HL-60 (cell line): ENCODE results near the gene FBLN7.

ENCODE experiments used
- POLR2AphosphoS5 ChIP-seq: IDR thresholded peaks from 2 replicates; pipeline ENCODE4 v1.6.1; 2012; ENCODE audit warnings: low read depth
- SPI1 ChIP-seq: IDR thresholded peaks from 2 replicates; pipeline ENCODE4 v1.6.1; 2012; ENCODE audit warnings: low read depth, mild to moderate bottlenecking, borderline replicate concordance
- TF ChIP-seq, protein P1 (sequence below): IDR thresholded peaks from one replicate; pipeline ENCODE4 v1.5.1; 2011; ENCODE audit warnings: low read length, control low read depth, inconsistent platforms; ENCODE audit not compliant: insufficient read depth

DNA sequence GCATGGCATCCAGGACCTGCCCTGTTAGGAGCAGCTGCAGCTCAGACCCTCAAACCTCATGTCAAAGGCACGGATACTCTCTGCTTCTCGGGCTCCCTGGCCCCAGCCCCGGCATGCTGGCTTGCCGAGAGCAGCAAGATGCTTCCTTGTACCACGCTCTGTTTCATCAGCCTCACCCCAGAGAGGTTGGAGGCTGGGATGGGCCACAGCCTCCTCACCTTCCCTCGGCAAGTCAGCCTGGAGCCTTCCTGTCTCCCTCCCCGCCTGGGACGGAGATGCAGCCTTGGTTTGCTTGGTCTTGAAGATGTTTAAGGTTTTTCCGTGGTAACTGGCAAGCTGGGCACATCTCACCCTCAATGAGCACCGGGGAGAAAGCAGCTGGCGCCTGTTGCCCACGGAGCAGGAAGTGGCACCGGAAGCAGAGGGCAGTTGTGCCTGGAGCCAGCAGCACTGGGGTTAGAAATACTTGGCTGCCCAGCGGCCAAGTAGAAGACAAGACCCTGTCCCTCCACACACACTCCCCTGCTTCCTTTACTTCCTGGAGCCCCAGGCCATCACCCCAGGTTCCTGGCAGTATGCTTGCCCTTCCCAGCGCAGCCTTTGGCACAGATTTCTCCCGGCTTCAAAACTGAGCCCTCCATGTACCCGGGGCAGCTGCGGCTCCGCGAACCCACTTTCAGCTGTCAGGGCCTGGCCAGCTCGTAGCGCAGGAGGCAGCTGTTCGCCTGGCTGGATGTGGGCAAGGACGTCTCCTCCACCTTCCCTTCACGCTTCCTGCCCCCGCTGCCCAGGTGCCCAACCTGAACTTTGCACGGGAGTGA, 17.4 kb downstream of the FBLN7 start:
- TF ChIP-seq, protein P1, sequence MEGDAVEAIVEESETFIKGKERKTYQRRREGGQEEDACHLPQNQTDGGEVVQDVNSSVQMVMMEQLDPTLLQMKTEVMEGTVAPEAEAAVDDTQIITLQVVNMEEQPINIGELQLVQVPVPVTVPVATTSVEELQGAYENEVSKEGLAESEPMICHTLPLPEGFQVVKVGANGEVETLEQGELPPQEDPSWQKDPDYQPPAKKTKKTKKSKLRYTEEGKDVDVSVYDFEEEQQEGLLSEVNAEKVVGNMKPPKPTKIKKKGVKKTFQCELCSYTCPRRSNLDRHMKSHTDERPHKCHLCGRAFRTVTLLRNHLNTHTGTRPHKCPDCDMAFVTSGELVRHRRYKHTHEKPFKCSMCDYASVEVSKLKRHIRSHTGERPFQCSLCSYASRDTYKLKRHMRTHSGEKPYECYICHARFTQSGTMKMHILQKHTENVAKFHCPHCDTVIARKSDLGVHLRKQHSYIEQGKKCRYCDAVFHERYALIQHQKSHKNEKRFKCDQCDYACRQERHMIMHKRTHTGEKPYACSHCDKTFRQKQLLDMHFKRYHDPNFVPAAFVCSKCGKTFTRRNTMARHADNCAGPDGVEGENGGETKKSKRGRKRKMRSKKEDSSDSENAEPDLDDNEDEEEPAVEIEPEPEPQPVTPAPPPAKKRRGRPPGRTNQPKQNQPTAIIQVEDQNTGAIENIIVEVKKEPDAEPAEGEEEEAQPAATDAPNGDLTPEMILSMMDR, result no peak
- TF ChIP-seq POLR2AphosphoS5, result no peak
- TF ChIP-seq SPI1, result no peak
